UCSD-AML1 (cell line): ENCODE results near the gene C15orf61.

Experiments used
- DNase-seq: peaks from one replicate; lab custom pipeline; 2025; ENCODE audit not compliant: unreplicated experiment; lab: John Stamatoyannopoulos, UW

Gene C15orf61

GRCh38 chr15:67579164-67579563 lies 58.2 kb downstream of the C15orf61 start:
- no peak for DNase-seq
